Endothelial cell (in vitro differentiated cells): ENCODE measurements around the gene KRTAP4-6. TPM values are rescaled to one million over a fixed set of nuclear protein-coding genes. Genes with fewer than 3 reads are reported as not detected.
"Not testable (repeated sequence)": the region's sequence is repeated elsewhere in the genome, so short reads cannot be mapped to it uniquely, and the experiment has no call there.

Experiments used
- DNase-seq: peaks from one replicate; pipeline ENCODE4 v3.0.0; 2021; ENCODE audit warnings: low spot score
- H3K27ac Mint-ChIP-seq: one replicate; pipeline ENCODE4 v1.8.0; 2021; ENCODE audit warnings: mixed read lengths, inconsistent platforms; ENCODE audit not compliant: unreplicated experiment
- H3K27me3 Mint-ChIP-seq: one replicate; pipeline ENCODE4 v1.8.0; 2021; ENCODE audit warnings: mild to moderate bottlenecking, moderate library complexity, mixed read lengths, inconsistent platforms; ENCODE audit not compliant: unreplicated experiment
- H3K36me3 Mint-ChIP-seq: one replicate; pipeline ENCODE4 v1.8.0; 2021; ENCODE audit warnings: mild to moderate bottlenecking, low read depth, mixed read lengths, inconsistent platforms; ENCODE audit not compliant: unreplicated experiment
- H3K4me1 Mint-ChIP-seq: one replicate; pipeline ENCODE4 v1.8.0; 2021; ENCODE audit warnings: mild to moderate bottlenecking, mixed read lengths, inconsistent platforms; ENCODE audit not compliant: unreplicated experiment
- H3K4me3 Mint-ChIP-seq: one replicate; pipeline ENCODE4 v1.8.0; 2021; ENCODE audit warnings: mild to moderate bottlenecking, mixed read lengths, inconsistent platforms; ENCODE audit not compliant: unreplicated experiment
- H3K9me3 Mint-ChIP-seq: one replicate; pipeline ENCODE4 v1.8.0; 2021; ENCODE audit warnings: mixed read lengths, inconsistent platforms; ENCODE audit not compliant: unreplicated experiment
- CTCF ChIP-seq: fragments of 200-600 bp; sonication (generic); IDR thresholded peaks from one replicate; pipeline ENCODE4 v1.5.0; 2021; ENCODE audit warnings: antibody characterized with exemption; ENCODE audit not compliant: unreplicated experiment
- long read RNA-seq: library from polyadenylated mRNA; unstranded; transcript quantifications from one replicate; pipeline ENCODE4 v2.0.0, GENCODE V29; 2020; ENCODE audit not compliant: unreplicated experiment
- total RNA-seq: library from RNA; stranded (reverse); fragmentation: NEBNext Ultra II Directional; extraction: Animal tissue kit (Norgen Biotek cat#: 25700); gene quantifications from one replicate; pipeline ENCODE4 v1.2.1, GENCODE V29; 2021; ENCODE audit not compliant: unreplicated experiment

KRTAP4-6 gene
- total RNA-seq: not detected
- long read RNA-seq: 0 reads

DNA sequence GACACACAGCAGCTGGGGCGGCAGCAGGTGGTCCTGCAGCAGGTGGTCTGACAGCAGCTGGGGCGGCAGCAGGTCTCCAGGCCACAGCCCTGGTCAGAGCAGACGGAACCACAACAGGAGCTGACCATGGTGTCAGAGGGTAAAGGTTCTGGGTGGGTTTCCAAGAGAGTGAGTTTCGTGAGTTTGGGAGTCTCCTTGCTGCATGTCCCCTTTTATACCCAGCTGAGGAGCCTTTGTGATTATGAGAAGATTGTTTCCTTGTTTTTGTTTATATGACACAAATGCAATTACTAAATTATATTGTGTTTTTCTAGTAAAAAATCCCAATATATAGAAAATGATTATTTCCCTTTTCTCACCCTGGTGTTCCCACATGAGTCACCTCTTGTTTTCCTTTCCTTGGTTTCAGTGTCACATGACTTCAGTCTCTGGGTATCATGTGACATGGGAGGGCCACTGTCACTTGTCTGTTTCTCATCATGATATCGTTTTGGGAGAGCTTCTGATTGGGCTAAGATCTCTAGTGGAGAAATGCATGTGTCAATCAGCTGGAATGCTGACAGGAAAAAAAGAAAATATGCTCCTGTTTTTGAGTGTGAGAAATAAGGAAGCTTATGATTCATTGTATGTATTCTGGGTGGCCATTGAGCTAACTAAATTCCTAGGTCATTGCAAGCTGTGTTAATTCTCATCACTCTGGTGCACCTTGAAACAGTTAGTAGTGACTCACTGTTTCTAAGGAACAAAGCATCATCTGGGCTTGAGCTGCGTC is at the start of gene KRTAP4-6:
Gene KRTAP4-6, minus strand, starts transcription at position 185 of the 772 bp plus-strand sequence. Its CDS starts 57 bp downstream, at position 128.
- Mint-ChIP-seq H3K4me3 (no peak within 1 kb of the TSS), H3K4me1 (no peaks in the 10 kb centered on the region), H3K27ac (peak within 1 kb of the TSS; percentile 9), H3K36me3 (peaks cover 17% of the 10 kb centered on the region), H3K9me3 (peaks cover 15% of the 10 kb centered on the region), H3K27me3 (peaks cover 3% of the 10 kb centered on the region)
- no peak for TF ChIP-seq CTCF
- no peak for DNase-seq

- not testable (repeated sequence) for H3K4me1 Mint-ChIP-seq, H3K9me3 Mint-ChIP-seq, H3K27me3 Mint-ChIP-seq, H3K36me3 Mint-ChIP-seq, H3K4me3 Mint-ChIP-seq, H3K27ac Mint-ChIP-seq, DNase-seq
Measured at GRCh38 chr17:41189837-41190318, 49.5 kb upstream of the KRTAP4-6 start, which contains the start of gene KRTAP9-1. Gene KRTAP9-1 (plus strand): TSS chr17:41189887. CDS start chr17:41189887, 0 bp downstream.

DNA sequence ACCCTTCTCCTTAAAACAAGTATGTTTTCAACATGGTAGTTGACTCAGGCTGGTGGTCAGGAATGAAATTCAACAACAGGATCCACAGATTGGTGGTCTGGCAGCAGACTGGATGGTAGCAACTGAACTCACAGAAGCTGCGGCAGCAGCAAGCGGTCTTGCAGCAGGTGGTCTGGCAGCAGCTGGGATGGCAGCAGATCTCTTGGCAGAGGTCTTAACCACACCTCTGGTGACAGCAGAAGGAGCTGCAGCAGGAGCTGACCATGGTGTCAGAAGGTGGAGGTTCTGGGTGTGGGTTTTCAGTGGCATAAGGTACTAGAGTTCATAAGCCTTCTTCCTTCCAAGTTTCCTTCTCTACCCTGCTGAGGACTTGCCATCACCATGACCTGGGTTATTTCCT is 46.5 kb upstream of the KRTAP4-6 start:
- Mint-ChIP-seq H3K4me3 (no peak overlapping the region), H3K4me1 (no peaks in the 10 kb centered on the region), H3K36me3 (no peaks in the 10 kb centered on the region), H3K9me3 (no peaks in the 10 kb centered on the region), H3K27ac (no peak overlapping the region), H3K27me3 (peaks cover 3% of the 10 kb centered on the region)
- no peak for TF ChIP-seq CTCF
- no peak for DNase-seq

GRCh38 chr17:41185001-41185400 is 44.7 kb upstream of the KRTAP4-6 start:
- Mint-ChIP-seq H3K4me1 (no peaks in the 10 kb centered on the region), H3K4me3 (no peak overlapping the region), H3K36me3 (no peaks in the 10 kb centered on the region), H3K9me3 (no peaks in the 10 kb centered on the region), H3K27me3 (peaks cover 1% of the 10 kb centered on the region), H3K27ac (no peak overlapping the region)
- no peak for TF ChIP-seq CTCF
- DNase-seq: no peak

GRCh38 chr17:41184480-41184961 is 44.2 kb upstream of the KRTAP4-6 start, which contains the start of gene KRTAP4-1:
Gene KRTAP4-1 (minus strand): TSS chr17:41184911. CDS start chr17:41184854, 57 bp downstream.
- no peak within 1 kb of the TSS for H3K27ac Mint-ChIP-seq
- no peak for TF ChIP-seq CTCF
- H3K9me3 Mint-ChIP-seq: no peaks in the 10 kb centered on the region
- no peaks in the 10 kb centered on the region for H3K4me1 Mint-ChIP-seq
- H3K4me3 Mint-ChIP-seq: no peak within 1 kb of the TSS
- no peak for DNase-seq
- peaks cover 1% of the 10 kb centered on the region for H3K27me3 Mint-ChIP-seq
- H3K36me3 Mint-ChIP-seq: no peaks in the 10 kb centered on the region
